ENCODE data around the gene FLRT2.

FLRT2 gene

GRCh38 chr14:85531141-85531586 is 1.2 kb downstream of the FLRT2 start:
- peak; percentile 30 for DNase-seq (ENCODE audit: low spot score)

GRCh38 chr14:85531587-85532373 is 1.8 kb downstream of the FLRT2 start:
- peak; percentile 55 for DNase-seq (ENCODE audit: low spot score)

DNA sequence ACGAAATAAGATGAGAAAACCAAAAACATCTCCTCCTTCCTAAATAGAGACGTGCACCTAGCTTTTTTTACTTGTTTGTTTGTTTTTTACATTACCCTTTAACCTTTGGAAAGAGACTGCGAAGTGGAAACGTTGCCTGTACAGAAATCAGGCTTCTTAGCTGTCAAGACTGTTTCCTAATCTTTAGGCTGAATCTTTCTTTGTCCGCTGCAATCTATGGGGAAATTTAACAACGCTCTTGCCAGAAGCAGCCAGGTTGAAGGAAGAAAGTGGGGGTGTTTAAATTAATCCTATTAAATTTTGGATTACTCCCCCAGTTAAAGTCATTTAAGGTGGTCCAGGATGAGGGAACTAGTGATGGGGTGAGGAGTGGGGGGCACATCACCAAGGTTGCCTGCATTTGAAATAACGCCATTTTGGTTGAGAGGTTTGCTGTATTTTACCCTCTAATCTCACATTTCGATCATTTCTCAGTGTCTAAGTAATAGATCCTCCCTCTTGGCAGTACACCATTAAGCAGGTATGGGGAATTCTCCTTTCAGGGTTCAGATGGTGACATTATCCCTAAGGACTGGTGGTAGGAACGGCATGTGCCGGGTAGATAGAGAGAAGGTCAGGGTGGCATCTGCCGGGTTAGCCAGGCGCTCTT is 2.6 kb downstream of the FLRT2 start:
- DNase-seq (ENCODE audit: low spot score) = no peak

- DNase-seq (ENCODE audit: low spot score) = peak; percentile 51
Observed at GRCh38 chr14:85533023-85533860, 3.3 kb downstream of the FLRT2 start.

- DNase-seq (ENCODE audit: low spot score) = no peak
Observed at GRCh38 chr14:85533861-85534291, 3.9 kb downstream of the FLRT2 start.

GRCh38 chr14:85534458-85535293 is 4.7 kb downstream of the FLRT2 start:
- DNase-seq (ENCODE audit: low spot score) = no peak

DNA sequence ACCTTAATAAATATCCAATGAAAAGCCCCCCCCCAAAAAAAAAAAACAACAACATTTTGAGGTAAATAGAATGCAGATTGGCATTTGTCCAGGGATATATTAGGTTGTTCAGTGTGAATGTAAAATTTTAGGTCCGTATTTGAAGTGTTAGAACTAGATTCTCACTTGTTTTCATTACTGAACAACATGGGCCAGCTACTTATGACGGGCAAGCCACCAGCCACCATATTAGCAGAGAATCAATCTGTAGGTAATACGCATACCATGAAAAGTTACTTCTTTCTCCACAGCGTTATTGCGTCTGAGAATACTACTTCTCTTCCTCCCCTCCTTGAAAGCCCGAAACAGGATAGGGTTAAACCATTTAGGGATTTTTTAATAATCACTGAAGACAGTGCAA is 5.4 kb downstream of the FLRT2 start:
- no peak for DNase-seq (ENCODE audit: low spot score)

DNA sequence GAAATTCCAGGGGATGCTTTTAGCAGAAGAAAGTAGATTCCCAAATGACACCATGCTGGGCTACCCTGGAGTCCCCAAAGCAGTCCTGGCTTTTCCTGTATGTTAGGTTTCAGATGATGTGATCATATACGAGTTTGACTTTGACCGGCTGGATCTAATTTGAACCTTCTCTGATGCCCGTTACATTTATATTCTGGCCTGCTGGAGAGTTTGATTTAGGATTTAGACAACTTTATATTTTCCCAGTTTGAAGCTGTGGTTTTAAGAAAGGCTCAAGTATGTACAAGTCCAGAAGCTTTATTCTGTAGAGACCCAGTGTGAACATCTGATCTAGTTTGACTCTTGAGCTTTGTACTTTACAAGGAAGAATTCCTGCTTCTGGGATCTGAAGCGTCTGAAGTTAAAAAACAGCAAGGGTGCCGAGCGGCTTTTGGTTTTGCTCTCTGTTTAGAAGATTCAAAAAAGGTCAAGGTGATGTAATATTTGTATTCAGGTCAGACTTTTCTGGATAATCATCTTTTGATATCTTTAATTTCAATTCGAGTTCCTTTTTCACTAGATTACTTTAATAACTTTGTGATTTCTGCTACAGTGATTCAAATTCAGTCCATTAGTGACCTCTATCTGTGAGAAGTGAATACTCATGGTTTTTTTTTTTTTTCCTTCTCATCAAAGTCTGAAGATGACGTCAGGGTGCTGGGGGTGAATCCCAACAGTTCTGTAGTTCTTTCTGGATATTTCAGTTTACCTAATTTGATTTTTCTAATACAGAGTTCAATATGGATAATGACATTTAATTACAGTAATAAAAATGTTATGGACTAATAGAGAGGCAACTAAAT is 6.3 kb downstream of the FLRT2 start:
- peak; percentile 46 for DNase-seq (ENCODE audit: low spot score)

DNA sequence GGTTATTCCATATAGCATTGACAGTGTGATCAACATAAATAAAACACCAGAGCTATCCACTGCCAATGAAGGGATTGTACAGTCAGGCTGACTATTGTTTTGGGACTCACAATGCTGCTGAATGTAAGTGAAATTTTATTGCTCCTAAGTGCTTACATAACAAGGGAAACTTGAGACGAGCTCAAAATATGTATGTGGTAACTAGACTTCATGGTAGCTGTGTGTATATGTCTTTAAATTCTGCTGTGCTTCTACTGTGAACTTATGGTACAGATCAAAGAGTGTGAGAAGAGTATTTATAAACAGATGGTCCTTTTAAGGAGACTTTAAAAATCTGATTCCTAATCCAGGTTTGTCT is 6.9 kb downstream of the FLRT2 start:
- DNase-seq (ENCODE audit: low spot score) = no peak

- DNase-seq (ENCODE audit: low spot score) = no peak
Observed at GRCh38 chr14:85537526-85537925, 7.6 kb downstream of the FLRT2 start.

DNA sequence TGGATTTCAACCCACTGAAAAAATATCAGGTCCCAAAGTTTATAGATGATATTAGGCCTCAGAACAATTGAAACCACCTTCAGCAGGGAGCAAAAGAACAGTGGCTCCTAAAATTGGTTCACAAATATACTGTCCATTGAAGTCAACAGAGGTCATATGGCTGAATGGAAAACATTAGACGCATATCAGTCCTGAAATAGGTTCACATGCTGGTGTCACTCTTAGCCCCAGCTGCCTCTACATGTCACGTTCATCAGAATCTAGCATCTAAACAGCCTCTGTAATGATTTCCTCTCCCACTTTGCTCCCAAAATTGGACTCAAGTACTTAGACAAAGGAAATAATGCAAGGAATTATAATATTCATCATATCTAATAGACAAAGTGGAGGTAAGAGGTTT is 8.7 kb downstream of the FLRT2 start:
- no peak for DNase-seq (ENCODE audit: low spot score)

DNA sequence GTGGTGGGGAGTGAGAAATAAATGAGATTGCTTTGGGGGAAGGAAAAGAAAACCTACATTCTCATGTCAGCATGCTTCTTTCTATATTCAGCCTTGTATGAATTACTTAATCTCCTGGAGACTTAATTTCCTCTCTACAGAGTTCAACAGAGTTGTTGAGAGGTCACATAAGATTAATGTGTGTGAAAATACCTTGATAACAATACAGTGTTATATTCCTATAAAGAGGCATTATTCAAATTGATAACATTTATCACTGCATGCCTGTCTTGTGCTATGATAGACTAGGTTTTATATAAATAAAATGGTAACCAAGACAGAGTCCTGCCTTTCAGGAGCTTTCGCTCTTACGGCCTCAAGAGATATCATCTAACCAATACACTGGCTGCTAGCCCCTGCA is 9.6 kb downstream of the FLRT2 start:
- no peak for DNase-seq (ENCODE audit: low spot score)

- DNase-seq (ENCODE audit: low spot score) = no peak
Observed at GRCh38 chr14:85542623-85543022, 12.7 kb downstream of the FLRT2 start.

GRCh38 chr14:85545738-85546137 is 15.8 kb downstream of the FLRT2 start:
- no peak for DNase-seq (ENCODE audit: low spot score)

DNA sequence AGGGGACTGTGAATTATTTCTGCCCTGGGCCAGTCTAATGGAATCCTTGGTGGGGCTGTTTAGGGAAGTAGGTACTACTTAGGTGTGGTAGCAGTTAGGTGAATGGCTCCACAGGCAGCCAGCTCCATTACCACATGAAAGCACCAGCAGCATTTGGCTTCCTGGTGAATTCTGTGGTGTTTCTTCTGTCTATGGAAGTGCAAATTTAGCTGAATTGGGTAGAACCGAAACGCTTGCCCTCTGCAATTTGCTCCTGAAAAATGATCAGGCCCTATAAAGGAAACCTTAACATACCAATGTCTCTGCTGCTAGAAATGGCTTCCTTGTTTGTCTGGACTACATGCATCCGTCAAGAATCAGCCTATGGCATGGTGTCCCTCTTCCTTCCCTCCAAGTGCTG is 16.4 kb downstream of the FLRT2 start:
- DNase-seq (ENCODE audit: low spot score) = no peak

DNA sequence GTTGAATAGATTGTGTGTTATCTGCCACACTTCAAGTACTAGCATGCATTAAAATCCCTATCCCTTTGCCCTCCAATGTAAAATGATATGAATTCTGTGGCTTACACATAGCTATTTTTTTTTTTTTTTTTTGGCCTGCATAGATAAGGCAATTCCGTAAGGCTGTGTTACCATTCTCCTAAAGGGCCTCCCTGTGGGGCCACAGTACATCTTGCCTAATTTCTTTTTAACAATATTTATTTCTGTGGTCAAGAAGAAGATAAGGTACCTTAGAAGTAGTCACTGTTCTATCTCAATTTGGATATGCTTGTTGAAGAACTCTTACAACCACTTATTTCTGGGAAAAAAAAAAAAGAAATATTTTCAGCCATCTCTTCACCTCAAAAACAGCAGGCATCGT is 19.8 kb downstream of the FLRT2 start:
- no peak for DNase-seq (ENCODE audit: low spot score)

DNA sequence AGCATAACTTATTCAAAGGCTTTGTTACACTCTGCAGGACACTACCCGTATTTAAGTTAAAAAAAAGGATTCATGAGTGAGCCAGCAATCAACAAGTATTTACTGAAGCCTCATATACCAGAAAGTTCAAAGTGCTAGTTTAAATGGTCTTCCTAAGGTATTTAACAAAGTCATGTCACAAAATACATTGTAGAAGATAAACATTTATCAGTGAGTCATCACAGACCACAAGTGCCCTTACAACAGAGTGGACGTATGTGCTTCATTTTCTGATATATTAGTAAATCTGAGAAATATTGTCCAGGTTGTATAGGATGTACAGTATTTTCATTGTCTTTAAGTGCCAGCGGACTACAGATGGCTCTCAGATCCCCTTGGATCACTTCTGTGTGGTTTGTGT is 24.2 kb downstream of the FLRT2 start:
- no peak for DNase-seq (ENCODE audit: low spot score)

DNA sequence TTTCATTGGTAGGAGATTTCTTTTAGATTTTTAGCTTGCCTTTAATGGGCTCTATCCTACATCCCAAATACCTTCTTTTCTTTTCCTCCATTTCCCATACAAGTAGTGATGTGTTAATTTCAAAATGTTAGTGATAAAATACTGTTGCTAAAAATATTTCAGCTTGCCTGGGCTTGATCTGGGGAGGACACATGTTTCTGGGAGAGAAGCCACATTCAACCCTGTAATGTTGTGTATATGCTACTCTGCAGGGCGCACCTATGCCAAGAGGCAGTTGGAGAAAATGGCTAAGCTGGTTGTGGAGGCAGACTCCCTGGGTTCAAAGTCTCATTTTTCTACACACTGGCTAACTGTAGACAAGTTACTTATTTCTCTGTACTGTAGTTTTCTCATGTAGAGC is 26.3 kb downstream of the FLRT2 start:
- DNase-seq (ENCODE audit: low spot score) = no peak

- DNase-seq (ENCODE audit: low spot score) = no peak
Observed at GRCh38 chr14:85558505-85558904, 28.6 kb downstream of the FLRT2 start.

GRCh38 chr14:85562630-85563029 is 32.7 kb downstream of the FLRT2 start:
- no peak for DNase-seq (ENCODE audit: low spot score)
